Transverse colon (tissue), 4 donors: ENCODE results near the gene BAIAP2L2. TPM values are rescaled to one million over a fixed set of nuclear protein-coding genes. Genes with fewer than 3 reads are reported as not detected.
A peak's percentile ranks its signal among the peaks of the same experiment; 100 is the strongest.

Source experiments
- DNase-seq: peaks from one replicate; pipeline ENCODE4 v3.0.0-alpha.2; 2019
- H3K27ac ChIP-seq, 4 donors: fragments of 200-600 bp; sonication (generic); 2 replicates each; pipeline ENCODE4 v1.5.1; 2016 to 2018; ENCODE audit warnings: inconsistent platforms in 4 of 4
- H3K27me3 ChIP-seq: fragments of 200-600 bp; sonication (generic); 2 replicates; pipeline ENCODE4 v1.5.1; 2017; ENCODE audit warnings: inconsistent platforms
- H3K36me3 ChIP-seq, 4 donors: fragments of 200-600 bp; sonication (generic); 2 replicates each; pipeline ENCODE4 v1.5.1; 2017 to 2019; ENCODE audit warnings: inconsistent platforms in 4 of 4
- H3K4me1 ChIP-seq, 4 donors: fragments of 200-600 bp; sonication (generic); 2 replicates each; pipeline ENCODE4 v1.5.1; 2017 to 2020; ENCODE audit warnings: inconsistent platforms in 4 of 4
- H3K4me3 ChIP-seq, 4 donors: fragments of 200-600 bp; sonication (generic); 1 replicate in 1 of 4; 2 replicates in 3 of 4; pipeline versions ENCODE4 v1.5.1 to v1.6.1; 2017 to 2019; ENCODE audit warnings: inconsistent platforms in 4 of 4
- H3K9me3 ChIP-seq, 2 donors: fragments of 200-600 bp; sonication (generic); 2 replicates each; pipeline ENCODE4 v1.5.1; 2017 to 2019; ENCODE audit warnings: inconsistent platforms in 2 of 2
- CTCF ChIP-seq, 5 experiments: fragments of 200-600 bp in 3 of 5; fragments of 450-650 bp in 2 of 5; sonication (generic) in 3 of 5; IDR thresholded peaks; 1 replicate in 2 of 5; 2 replicates in 3 of 5; pipeline ENCODE4 v1.5.1; 2016 to 2017; ENCODE audit warnings: antibody characterized with exemption in 5 of 5, inconsistent platforms in 3 of 5, mild to moderate bottlenecking in 2 of 5, moderate library complexity in 1 of 5
- EP300 ChIP-seq: sonication (generic); formaldehyde crosslinking; IDR thresholded peaks from one replicate; pipeline ENCODE4 v1.6.1; 2017; ENCODE audit warnings: antibody characterized with exemption, low read depth
- POLR2A ChIP-seq: fragments of 450-650 bp; IDR thresholded peaks from one replicate; pipeline ENCODE4 v1.6.1; 2016; ENCODE audit warnings: antibody characterized with exemption, mild to moderate bottlenecking, moderate library complexity
- POLR2AphosphoS5 ChIP-seq, 3 donors: sonication (generic); formaldehyde crosslinking; IDR thresholded peaks; one replicate each; pipeline ENCODE4 v1.6.1; 2016; ENCODE audit warnings: antibody characterized with exemption in 3 of 3
- WGBS, 2 donors: methylation state at CpG; one replicate each; pipeline ENCODE4 v1.1.5; 2018; ENCODE audit warnings: low coverage in 1 of 2; 5-methylcytosine and 5-hydroxymethylcytosine counted together
- in situ Hi-C, 4 donors: fragments of 200-750 bp; cut with MboI; loops; one replicate each; pipeline versions ENCODE4 v1.15.0 to v1.15.1; 2017; ENCODE audit warnings: low sequenced_read_pairs in 3 of 4, low pct_ligation_motif_present in 1 of 4, low pct_unique_long_range_greater_than_20kb in 1 of 4
- intact Hi-C: fragments of 100-400 bp; cut with DNase I; formaldehyde crosslinking; loops from one replicate; pipeline ENCODE4 v1.15.1; 2023; ENCODE audit warnings: low total_unique reads
- total RNA-seq, 4 donors: library from RNA; depleted of rRNA; stranded (reverse); fragments of >200 nt; gene quantifications; one replicate each; pipeline ENCODE4 v1.1.0, GENCODE V29; 2016

BAIAP2L2 gene
- total RNA-seq, 4 donors from 2014 or later, result 106 to 337 (median 127) TPM

DNA sequence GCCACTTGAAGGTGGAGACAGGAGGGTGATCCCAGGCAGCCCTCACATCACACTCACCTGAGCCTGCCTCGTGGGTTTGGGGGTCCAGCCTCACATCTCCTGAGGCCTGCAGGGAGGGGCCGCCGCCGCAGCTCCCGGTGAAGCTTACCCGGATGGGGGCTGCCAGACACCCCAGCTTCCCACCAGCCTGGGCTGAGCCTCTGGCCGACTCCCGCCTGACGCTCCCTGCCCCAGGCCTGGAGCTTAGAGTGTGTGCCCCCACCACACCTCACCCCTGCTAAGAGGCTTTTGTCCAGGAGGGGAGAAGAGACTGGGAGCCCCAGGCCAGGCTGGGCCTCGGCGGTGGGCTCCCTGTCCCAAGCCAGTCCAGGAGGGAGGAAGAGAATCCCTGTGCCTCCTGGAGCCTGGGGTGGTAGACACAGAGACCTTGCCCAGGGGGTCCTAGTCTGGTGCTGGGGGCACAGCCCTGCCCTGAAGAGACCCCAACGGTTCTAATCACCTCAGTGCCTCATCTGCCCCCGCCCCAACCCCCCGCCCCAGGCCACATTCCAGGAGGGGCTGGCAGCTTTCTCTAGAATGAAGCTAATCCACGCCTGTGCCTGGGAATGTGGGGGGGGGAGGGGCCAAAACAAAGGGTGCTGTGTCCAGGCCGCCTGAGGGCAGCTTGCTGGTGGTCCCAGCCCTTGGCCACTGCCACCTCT is 26.4 kb downstream of the BAIAP2L2 start, which contains the start of gene SLC16A8:
Gene SLC16A8 (minus strand): TSS at position 254 of the 701 bp plus-strand sequence. CDS start 1,311 bp downstream, outside the sequence.
- in situ Hi-C loops (no loop called here), intact Hi-C loops (no loop called here)
- peaks cover 37% of the 10 kb centered on the region for H3K27me3 ChIP-seq
- H3K36me3 ChIP-seq, result no peaks in the 10 kb centered on the region
- no peak within 1 kb of the TSS for H3K27ac ChIP-seq
- DNase-seq, result no peak
- H3K4me3 ChIP-seq, result no peak within 1 kb of the TSS
- no peaks in the 10 kb centered on the region for H3K9me3 ChIP-seq
- WGBS, 2 donors, result 81% methylated on average over 13 of the region's 16 CpGs; no CpG with 5 or more reads in 1 of the 2 donors
- TF ChIP-seq POLR2A (no peak), CTCF (IDR thresholded peaks at IDR 0.05) (no peak), POLR2AphosphoS5 (IDR thresholded peaks at IDR 0.05) (no peak), EP300 (no peak)
- peaks cover 4 to 30% (median 25%) of the 10 kb centered on the region in 4 donors for H3K4me1 ChIP-seq

GRCh38 chr22:38082986-38083710 is 27.3 kb downstream of the BAIAP2L2 start:
- no peak for DNase-seq
- Histone ChIP-seq H3K36me3 (no peaks in the 10 kb centered on the region), H3K4me1 (peaks cover 4 to 22% (median 21%) of the 10 kb centered on the region in 4 donors), H3K27ac (no peak overlapping the region), H3K27me3 (peaks cover 28% of the 10 kb centered on the region), H3K4me3 (no peak overlapping the region), H3K9me3 (no peaks in the 10 kb centered on the region)
- intact Hi-C loops, result no loop called here
- in situ Hi-C loops, result no loop called here
- WGBS, 2 donors, result 84% methylated on average over 24 of the region's 24 CpGs; no CpG with 5 or more reads in 1 of the 2 donors
- TF ChIP-seq CTCF (IDR thresholded peaks at IDR 0.05) (no peak), POLR2A (no peak), POLR2AphosphoS5 (IDR thresholded peaks at IDR 0.05) (no peak), EP300 (no peak)

DNA sequence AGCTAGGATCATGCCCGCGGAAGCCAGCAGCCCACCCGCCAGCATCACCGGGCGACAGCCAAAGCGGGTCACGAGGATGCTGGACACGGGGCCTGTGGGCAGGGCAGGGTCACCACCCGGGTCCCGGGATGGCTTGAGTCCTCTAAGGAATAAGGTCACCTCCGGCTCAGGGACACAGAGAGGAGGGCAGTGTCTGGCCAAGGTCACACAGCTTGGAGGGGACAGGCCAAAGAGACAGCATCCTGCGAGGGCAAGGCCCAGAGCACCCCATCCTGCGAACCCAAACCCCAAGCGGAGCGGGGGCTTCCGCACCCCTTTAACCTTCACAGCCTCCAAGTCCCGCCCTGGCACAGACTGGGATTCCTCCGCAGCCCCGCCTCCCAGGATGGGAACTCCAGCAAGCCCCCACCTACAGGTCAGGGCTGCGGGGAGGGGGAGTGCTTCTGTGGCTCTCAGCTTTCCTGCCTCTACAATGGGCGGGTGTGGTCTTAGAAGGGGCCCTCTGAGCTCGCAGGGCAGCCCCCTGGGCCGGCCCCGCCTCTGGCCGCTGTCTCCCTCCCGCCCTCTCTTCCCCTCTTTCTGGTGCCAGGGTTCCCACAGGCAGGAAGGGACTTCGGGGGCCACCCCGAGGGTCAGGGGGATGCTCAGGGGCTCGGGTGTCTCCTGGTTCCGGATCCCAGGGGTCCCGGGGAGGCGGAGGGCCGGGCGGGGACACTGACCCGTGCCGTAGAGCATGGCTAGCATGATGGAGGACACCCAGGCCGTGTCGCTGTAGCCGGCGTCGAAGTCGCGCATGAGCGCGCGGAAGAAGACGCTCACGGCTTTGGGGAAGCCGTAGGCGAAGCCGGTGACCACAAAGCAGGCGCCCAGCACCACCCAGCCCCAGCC is 28.3 kb downstream of the BAIAP2L2 start:
- no peak overlapping the region for H3K27ac ChIP-seq
- peaks cover 4 to 22% (median 21%) of the 10 kb centered on the region in 4 donors for H3K4me1 ChIP-seq
- in situ Hi-C loops (no loop called here), intact Hi-C loops (no loop called here)
- WGBS, 2 donors, result 22% methylated on average over 49 of the region's 52 CpGs; no CpG with 5 or more reads in 1 of the 2 donors
- no peak for TF ChIP-seq POLR2AphosphoS5 (IDR thresholded peaks at IDR 0.05)
- TF ChIP-seq POLR2A, result no peak
- H3K9me3 ChIP-seq, result no peaks in the 10 kb centered on the region
- no peaks in the 10 kb centered on the region for H3K36me3 ChIP-seq
- no peak for DNase-seq
- peak overlapping the region in 1 of 4 donors; percentile 45 for H3K4me3 ChIP-seq
- H3K27me3 ChIP-seq, result peaks cover 27% of the 10 kb centered on the region

DNA sequence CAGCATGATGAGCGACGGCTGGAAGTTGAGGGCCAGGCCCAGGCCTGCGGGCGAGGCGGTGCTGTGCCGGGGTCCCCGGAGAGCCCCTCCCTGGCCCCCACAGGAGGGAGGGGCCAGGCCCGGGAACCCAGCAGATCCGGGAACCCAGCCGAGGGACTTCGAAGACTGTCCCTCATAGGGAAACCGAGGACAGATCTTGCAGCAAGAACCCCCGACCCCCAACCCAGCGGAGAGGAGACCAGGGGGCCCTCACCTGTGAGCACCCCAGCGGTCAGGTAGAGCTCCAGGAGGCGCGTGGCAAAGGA is 28.9 kb downstream of the BAIAP2L2 start:
- intact Hi-C loops, result no loop called here
- Histone ChIP-seq H3K27ac (no peak overlapping the region), H3K9me3 (no peaks in the 10 kb centered on the region)

More for the DNA sequence above, 28.9 kb downstream of the BAIAP2L2 start:
- peaks cover 4 to 22% (median 21%) of the 10 kb centered on the region in 4 donors for H3K4me1 ChIP-seq
- TF ChIP-seq POLR2AphosphoS5 (IDR thresholded peaks at IDR 0.05) (no peak), EP300 (no peak), POLR2A (no peak), CTCF (IDR thresholded peaks at IDR 0.05) (no peak)
- H3K27me3 ChIP-seq, result peaks cover 27% of the 10 kb centered on the region
- WGBS, 2 donors, result 19% methylated on average over 13 of the region's 17 CpGs; no CpG with 5 or more reads in 1 of the 2 donors
- no peaks in the 10 kb centered on the region for H3K36me3 ChIP-seq
- no peak for DNase-seq
- in situ Hi-C loops, result no loop called here
- peak overlapping the region in 3 of 4 donors; percentile 12 to 45 (median 34) for H3K4me3 ChIP-seq
